T-helper 2 cell treated with Interferon-gamma antibody and Interleukin-4, amounts not matched to agents 5 μg/mL and 100 μg/mL, for 36 hours (primary cell): ENCODE measurements around the gene NCEH1.
A peak's percentile ranks its signal among the peaks of the same experiment; 100 is the strongest.

Experiments used
- DNase-seq: peaks from one replicate; pipeline ENCODE4 v3.0.0; 2021; ENCODE audit warnings: low spot score
- H3K27ac Mint-ChIP-seq: one replicate; pipeline ENCODE4 v1.8.0; 2021; ENCODE audit warnings: mild to moderate bottlenecking, mixed read lengths
- H3K27me3 Mint-ChIP-seq: one replicate; pipeline ENCODE4 v1.8.0; 2021; ENCODE audit warnings: low read depth, mixed read lengths
- H3K36me3 Mint-ChIP-seq: one replicate; pipeline ENCODE4 v1.8.0; 2021; ENCODE audit warnings: low read depth, mixed read lengths
- H3K4me1 Mint-ChIP-seq: one replicate; pipeline ENCODE4 v1.8.0; 2021; ENCODE audit warnings: low read depth, mixed read lengths
- H3K4me3 Mint-ChIP-seq: one replicate; pipeline ENCODE4 v1.8.0; 2022; ENCODE audit warnings: mild to moderate bottlenecking, moderate library complexity, mixed read lengths
- H3K9me3 Mint-ChIP-seq: one replicate; pipeline ENCODE4 v1.8.0; 2021; ENCODE audit warnings: mixed read lengths

The NCEH1 gene

DNA sequence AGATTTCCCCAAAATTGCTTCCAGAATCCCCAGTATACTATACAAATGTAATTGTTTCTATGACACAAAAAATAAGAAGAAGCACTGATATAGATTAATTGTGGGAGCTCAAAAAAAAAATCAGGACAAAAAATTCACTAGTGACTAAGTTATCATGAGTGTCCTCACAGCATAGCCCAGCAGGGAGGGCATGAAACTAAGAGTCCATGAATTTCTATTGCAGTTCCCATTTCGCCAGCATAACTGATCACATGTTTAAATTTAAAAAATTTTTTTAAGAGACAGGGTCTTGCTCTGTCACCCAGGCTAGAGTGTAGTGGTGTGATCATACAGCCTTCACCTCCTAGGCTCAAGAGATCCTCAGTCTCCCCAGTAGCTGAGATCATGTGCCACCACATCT is 10.6 kb downstream of the NCEH1 start:
- Mint-ChIP-seq H3K27ac (no peak overlapping the region), H3K4me1 (peaks cover 11% of the 10 kb centered on the region), H3K4me3 (no peak overlapping the region), H3K36me3 (no peaks in the 10 kb centered on the region), H3K27me3 (no peaks in the 10 kb centered on the region), H3K9me3 (no peaks in the 10 kb centered on the region)
- no peak for DNase-seq

DNA sequence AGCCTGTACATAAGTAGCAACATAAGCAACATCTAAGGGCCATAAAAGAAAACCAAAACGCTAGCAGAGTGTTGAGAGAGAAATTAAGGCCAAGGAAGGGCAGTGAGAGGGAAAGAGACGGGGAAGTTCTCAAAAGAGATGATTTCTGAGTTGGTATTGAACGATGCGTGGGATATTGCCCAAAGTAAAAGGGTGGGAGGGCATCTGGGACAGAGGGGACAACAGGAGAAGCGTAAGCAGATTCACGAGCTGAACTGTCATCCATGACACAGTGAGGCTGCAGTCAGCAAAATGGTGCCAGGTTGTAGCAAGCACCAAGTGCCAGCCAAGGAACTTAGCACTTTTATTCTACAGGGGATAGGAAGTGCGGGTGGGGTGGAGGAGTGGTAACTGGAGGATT is 11.8 kb downstream of the NCEH1 start:
- no peaks in the 10 kb centered on the region for H3K27me3 Mint-ChIP-seq
- peaks cover 8% of the 10 kb centered on the region for H3K4me1 Mint-ChIP-seq
- DNase-seq: no peak
- no peak overlapping the region for H3K4me3 Mint-ChIP-seq
- no peak overlapping the region for H3K27ac Mint-ChIP-seq
- H3K9me3 Mint-ChIP-seq: no peaks in the 10 kb centered on the region
- no peaks in the 10 kb centered on the region for H3K36me3 Mint-ChIP-seq

DNA sequence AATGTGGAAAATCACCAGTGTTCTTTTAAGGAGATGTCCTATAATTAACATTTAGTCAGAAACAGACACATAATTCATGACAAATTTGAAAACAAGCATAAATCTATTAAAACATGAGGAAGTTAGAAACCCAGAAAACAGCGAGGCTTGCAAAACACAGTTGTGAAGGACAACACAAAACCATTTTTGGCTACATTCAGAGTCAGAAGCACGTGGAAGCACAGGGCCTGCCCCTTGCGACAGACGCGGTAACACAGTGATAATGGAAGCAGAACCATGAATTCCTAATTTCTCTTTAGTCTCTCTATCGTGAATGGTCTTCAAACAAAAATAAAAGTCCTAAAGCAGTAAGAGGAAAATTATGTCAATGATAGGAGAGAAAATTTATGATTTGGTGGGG is 12.2 kb downstream of the NCEH1 start:
- peaks cover 8% of the 10 kb centered on the region for H3K4me1 Mint-ChIP-seq
- no peaks in the 10 kb centered on the region for H3K9me3 Mint-ChIP-seq
- no peak overlapping the region for H3K27ac Mint-ChIP-seq
- no peak for DNase-seq
- no peak overlapping the region for H3K4me3 Mint-ChIP-seq
- H3K36me3 Mint-ChIP-seq: no peaks in the 10 kb centered on the region
- no peaks in the 10 kb centered on the region for H3K27me3 Mint-ChIP-seq

DNA sequence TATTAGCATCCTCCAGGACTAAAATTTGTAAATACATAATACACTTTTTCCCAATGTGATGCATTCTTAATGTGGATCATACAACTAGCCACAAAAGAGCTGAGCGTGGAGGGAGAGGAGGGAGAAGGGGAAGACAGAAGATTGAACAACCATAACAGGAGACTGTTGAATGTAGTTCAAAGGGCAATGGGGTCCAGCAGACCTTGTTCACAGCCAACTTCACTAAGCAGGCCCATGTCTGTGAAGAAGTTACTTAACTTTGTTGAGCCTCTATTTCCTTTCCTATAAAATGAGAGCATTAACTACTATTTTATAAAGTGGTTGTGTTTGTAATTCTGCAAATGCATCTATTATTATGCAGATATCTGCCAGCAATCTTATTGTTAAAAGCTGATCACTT is 13.3 kb downstream of the NCEH1 start:
- Mint-ChIP-seq H3K9me3 (no peaks in the 10 kb centered on the region), H3K4me3 (no peak overlapping the region), H3K27me3 (no peaks in the 10 kb centered on the region), H3K4me1 (peaks cover 13% of the 10 kb centered on the region), H3K27ac (no peak overlapping the region), H3K36me3 (no peaks in the 10 kb centered on the region)
- no peak for DNase-seq

DNA sequence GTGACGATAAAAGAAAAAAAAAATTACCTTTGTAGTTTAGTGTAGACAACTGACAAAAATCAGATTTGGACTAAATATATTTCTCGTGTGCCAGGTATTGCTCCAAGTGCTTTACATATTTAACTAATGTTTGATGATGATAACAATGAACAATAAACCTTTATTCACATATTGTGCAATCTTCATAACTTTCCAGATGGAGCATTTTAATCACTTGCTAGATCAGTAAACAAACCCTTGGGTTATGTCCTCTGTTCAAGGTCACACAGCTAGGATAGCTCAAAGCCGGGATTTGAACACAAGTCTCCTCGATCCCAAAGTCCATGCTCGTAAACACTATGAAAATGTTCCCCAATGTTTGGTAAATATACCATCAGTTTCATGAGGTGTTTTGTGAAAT is 14.5 kb downstream of the NCEH1 start:
- H3K36me3 Mint-ChIP-seq: no peaks in the 10 kb centered on the region
- no peak overlapping the region for H3K27ac Mint-ChIP-seq
- H3K9me3 Mint-ChIP-seq: no peaks in the 10 kb centered on the region

DNA sequence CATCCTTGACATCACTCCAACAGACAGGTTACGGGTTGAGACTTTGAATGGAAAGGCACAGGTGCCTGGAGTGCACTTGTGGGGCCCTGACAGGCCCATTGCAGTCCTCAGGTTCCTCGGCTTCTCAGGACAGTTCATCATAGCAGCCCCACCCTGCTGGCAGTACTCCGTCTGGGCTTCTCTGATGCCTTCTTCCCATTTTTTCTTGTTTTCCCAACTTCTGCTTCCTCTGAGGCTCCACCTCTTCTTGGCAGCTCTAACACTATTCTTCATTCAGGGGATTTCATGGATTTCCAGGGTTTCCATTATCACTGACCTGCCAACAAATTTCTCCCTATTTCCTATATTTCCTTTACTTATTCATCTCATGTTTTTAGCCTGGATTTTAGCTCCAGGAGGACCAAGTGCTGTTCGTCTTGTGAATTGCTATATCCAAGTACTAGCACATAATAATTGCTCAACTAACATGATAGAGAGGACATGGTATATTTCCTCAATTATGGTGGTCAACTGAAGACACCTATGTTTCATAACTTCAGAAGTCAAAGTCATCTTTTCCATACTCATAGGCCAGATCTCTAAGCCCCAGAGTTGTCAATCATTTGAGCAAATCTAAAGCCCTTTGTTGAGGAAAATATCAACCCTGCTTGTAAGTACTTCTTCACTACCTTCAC is 16.2 kb downstream of the NCEH1 start:
- no peaks in the 10 kb centered on the region for H3K36me3 Mint-ChIP-seq
- H3K4me3 Mint-ChIP-seq: no peak overlapping the region
- H3K9me3 Mint-ChIP-seq: no peaks in the 10 kb centered on the region
- H3K4me1 Mint-ChIP-seq: peaks cover 12% of the 10 kb centered on the region
- DNase-seq: no peak
- no peak overlapping the region for H3K27ac Mint-ChIP-seq
- H3K27me3 Mint-ChIP-seq: no peaks in the 10 kb centered on the region

More for the DNA sequence above, 14.5 kb downstream of the NCEH1 start:
- no peak overlapping the region for H3K4me3 Mint-ChIP-seq
- peaks cover 14% of the 10 kb centered on the region for H3K4me1 Mint-ChIP-seq
- no peak for DNase-seq
- no peaks in the 10 kb centered on the region for H3K27me3 Mint-ChIP-seq

DNA sequence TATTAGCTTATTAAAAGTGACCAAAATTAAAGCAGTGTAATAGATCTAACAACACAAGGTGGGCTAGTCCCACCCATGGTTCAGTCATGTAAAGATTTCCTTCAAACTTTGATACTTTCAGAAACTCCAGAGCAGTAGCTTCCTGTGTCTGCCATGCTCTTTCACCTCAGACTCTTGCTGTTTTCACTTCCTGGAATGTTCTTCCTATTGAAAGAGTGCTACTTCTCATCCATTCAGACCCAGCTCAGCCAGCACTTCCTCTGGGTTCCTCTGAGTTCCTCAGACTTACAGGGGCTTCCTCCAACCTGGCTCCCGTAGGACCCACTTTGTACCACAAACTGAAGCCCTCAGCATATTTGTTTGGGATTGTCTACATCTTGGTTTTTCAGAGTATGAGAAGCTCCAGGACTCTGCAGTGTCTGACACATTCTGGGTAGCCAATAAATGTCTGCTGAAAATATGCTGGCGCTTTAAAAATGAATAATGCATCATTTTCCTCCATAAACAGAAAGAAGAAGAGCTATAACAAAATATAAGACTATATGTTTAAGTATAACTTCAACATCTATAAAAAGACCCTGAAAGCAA is 18.0 kb downstream of the NCEH1 start:
- no peaks in the 10 kb centered on the region for H3K9me3 Mint-ChIP-seq
- no peaks in the 10 kb centered on the region for H3K27me3 Mint-ChIP-seq
- no peak overlapping the region for H3K4me3 Mint-ChIP-seq
- no peaks in the 10 kb centered on the region for H3K36me3 Mint-ChIP-seq
- DNase-seq: no peak
- H3K27ac Mint-ChIP-seq: no peak overlapping the region
- H3K4me1 Mint-ChIP-seq: peaks cover 10% of the 10 kb centered on the region

DNA sequence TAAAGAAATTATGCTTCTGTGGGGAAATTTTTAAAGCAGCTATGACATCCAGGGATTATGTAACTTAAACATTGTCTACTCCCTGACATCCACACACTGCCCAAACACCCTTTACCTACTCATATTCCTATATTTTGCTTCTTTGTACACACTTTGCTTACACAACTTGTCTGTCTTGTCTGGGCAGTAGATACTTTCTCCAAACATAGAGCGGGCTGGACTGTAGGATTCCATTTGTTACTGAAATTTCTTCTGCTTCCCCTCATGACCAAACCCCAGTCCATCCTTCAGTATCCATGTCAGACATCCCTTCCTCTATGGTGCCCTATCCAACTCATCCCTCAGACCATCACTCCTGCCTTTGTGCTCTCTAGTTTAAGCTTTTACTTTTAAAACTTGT is 19.9 kb downstream of the NCEH1 start:
- Mint-ChIP-seq H3K36me3 (no peaks in the 10 kb centered on the region), H3K27ac (no peak overlapping the region), H3K9me3 (no peaks in the 10 kb centered on the region), H3K4me3 (no peak overlapping the region), H3K27me3 (no peaks in the 10 kb centered on the region), H3K4me1 (peaks cover 17% of the 10 kb centered on the region)
- DNase-seq: no peak

DNA sequence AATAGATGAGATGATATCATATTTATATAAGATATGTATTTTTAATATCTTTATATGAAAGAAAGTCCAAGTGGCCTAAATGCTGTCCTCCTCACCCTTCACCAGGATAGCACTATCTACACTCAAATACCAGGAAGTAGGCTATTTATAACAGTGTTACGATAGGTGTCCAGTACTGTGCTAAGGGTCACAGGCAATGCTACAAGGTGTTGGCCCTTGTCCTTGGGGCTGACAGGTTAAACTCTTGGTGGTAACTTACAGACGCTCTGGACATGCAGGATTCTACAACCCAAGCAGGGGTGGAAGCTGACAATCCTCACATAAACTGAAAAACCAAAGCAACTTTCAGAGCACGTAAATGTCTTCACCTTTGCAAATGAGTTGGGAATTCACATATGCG is 22.3 kb downstream of the NCEH1 start:
- H3K4me3 Mint-ChIP-seq: no peak overlapping the region
- H3K4me1 Mint-ChIP-seq: peaks cover 24% of the 10 kb centered on the region
- H3K27me3 Mint-ChIP-seq: no peaks in the 10 kb centered on the region

DNA sequence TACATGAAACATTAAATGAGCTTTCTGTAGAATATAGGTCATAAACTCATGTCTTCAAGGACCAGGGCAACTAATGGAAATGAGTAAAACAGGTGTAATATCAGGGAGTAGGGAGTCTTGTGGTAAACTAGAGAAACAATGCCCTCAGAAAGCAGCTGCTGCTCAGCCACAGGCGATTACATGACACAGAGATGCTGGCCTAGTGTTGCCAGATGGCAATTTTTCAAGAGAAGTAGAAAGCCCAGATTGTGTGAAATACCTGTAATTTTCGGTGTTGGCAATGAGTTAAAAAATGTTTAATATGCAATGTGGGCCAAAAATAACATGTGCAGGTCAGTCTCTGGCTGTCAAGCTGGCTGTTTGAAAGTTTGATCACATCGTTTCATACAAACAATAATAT is 23.4 kb downstream of the NCEH1 start:
- H3K27ac Mint-ChIP-seq: no peak overlapping the region
- peaks cover 18% of the 10 kb centered on the region for H3K4me1 Mint-ChIP-seq
- DNase-seq: no peak
- H3K4me3 Mint-ChIP-seq: no peak overlapping the region
- H3K36me3 Mint-ChIP-seq: no peaks in the 10 kb centered on the region
- H3K9me3 Mint-ChIP-seq: no peaks in the 10 kb centered on the region
- no peaks in the 10 kb centered on the region for H3K27me3 Mint-ChIP-seq

More for the DNA sequence above, 22.3 kb downstream of the NCEH1 start:
- Mint-ChIP-seq H3K9me3 (no peaks in the 10 kb centered on the region), H3K27ac (no peak overlapping the region), H3K36me3 (no peaks in the 10 kb centered on the region)
- DNase-seq: no peak

DNA sequence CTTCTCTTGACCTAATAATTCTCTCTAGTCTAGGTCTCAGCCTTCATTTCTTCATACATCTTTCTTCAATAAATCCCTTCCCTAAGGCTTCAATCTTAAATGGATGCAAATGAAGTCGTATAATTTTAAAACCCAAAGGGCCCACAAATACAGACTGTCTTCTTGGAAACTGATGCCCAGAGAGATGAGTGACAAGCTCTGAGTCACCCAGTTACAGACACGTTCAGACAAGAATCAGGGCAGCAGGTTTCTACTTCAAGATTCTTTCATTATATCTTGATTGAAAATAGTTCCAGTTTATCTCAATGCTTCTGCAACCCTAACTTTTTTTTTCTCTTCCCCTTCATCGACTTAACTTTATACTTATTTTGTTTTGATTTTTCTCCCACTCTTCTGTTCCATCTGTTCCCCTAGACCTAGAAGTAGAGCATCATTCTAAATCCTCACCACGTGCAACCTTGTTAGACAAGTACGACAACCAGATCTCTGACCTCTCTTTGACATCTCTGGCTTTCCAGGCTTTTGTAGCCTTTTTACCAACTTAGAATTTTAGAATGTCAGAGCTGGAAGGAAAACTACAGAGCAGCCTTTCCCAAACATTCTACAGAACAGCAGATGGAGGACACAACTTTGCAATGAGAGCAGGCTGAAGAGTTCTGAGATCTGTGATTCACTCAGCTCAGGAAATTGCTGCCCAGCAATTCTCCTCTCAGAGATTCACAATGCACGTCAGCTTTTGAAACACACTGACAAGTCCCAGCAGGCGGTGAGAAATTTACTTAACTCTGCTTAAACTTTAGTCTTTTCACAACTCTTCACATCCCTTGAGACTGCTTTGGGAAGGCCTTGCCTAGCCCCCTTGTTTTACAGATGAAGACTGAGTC is 25.3 kb downstream of the NCEH1 start:
- DNase-seq: peak; percentile 21
- H3K27me3 Mint-ChIP-seq: no peaks in the 10 kb centered on the region
- H3K4me1 Mint-ChIP-seq: peaks cover 14% of the 10 kb centered on the region
- peak overlapping the region; percentile 10 for H3K4me3 Mint-ChIP-seq
- H3K9me3 Mint-ChIP-seq: no peaks in the 10 kb centered on the region
- H3K36me3 Mint-ChIP-seq: no peaks in the 10 kb centered on the region
- peak overlapping the region; percentile 67 for H3K27ac Mint-ChIP-seq

DNA sequence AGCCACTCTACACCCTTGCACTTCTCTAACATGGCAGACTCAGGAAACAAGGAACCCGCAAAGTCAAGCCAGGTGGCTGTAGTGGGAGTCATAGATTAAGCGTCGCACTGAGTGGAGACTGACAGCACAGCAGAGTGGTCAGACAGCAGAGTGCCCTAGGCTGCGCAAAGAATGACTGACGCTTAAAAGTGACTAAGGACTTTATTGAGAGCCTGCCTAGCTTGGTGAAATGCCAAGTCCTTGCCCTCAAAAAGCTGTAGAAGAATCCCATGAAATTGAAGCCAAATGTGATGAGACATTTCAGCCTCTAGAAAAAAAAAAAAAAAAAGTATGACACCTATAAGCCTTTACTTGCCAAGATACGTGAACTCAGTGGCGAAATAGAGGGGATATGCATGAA is 30.2 kb downstream of the NCEH1 start:
- Mint-ChIP-seq H3K4me1 (peaks cover 12% of the 10 kb centered on the region), H3K9me3 (no peaks in the 10 kb centered on the region), H3K36me3 (peaks cover 2% of the 10 kb centered on the region), H3K27me3 (no peaks in the 10 kb centered on the region), H3K4me3 (no peak overlapping the region), H3K27ac (no peak overlapping the region)
- no peak for DNase-seq

DNA sequence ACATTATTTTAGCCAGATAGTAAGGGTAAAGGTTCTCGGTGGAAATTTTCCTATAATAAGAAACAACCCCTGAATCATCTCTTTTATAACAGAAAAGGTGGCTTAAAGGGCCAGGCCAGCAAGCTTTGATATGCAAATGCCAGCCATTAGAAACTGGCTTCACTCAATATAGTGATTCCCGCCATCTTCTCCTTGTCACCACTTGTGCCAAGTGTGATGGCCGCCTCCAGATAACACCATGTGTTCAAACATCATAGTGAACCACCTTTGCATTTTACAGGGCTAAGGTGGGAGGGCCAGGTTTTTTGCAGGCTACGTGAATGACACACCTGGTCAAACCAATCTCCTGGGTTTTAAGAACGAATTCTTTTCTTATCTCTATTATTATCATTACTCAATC is 31.3 kb downstream of the NCEH1 start:
- H3K4me1 Mint-ChIP-seq: peaks cover 9% of the 10 kb centered on the region
- no peak overlapping the region for H3K27ac Mint-ChIP-seq
- DNase-seq: no peak
- H3K9me3 Mint-ChIP-seq: no peaks in the 10 kb centered on the region
- no peak overlapping the region for H3K4me3 Mint-ChIP-seq
- H3K27me3 Mint-ChIP-seq: no peaks in the 10 kb centered on the region
- peaks cover 2% of the 10 kb centered on the region for H3K36me3 Mint-ChIP-seq

DNA sequence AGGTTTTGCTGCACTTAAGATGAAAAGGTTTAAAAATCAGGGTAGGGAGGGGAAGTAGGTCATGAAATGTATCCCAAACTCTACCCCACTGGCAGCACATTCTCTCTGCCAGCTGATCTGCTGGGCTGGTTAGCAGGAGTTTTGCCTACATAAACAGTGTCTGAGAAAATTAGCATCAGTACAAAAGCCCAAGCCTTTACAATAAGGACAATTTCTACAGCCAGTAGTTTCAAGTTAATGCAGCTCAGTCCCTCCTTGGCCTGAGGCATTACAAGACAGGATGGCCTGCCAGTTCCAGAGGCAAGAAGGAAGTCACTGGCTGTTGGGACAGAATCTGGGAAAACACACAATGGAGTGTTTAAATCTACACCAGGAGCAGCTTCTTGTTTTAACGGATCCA is 32.8 kb downstream of the NCEH1 start:
- Mint-ChIP-seq H3K27me3 (no peaks in the 10 kb centered on the region), H3K9me3 (no peaks in the 10 kb centered on the region), H3K36me3 (peaks cover 2% of the 10 kb centered on the region), H3K27ac (no peak overlapping the region), H3K4me3 (no peak overlapping the region), H3K4me1 (peaks cover 13% of the 10 kb centered on the region)
- no peak for DNase-seq
